Measurements from ENCODE around the gene OSCAR.

Gene OSCAR

GRCh38 chr19:54133312-54133956 is 32.8 kb upstream of the OSCAR start:
- Mint-ChIP-seq H3K36me3 (no peaks in the 10 kb centered on the region), H3K4me1 (peaks cover 13% of the 10 kb centered on the region), H3K4me3 (no peak overlapping the region), H3K27me3 (no peaks in the 10 kb centered on the region), H3K27ac (no peak overlapping the region), H3K9me3 (no peaks in the 10 kb centered on the region)

DNA sequence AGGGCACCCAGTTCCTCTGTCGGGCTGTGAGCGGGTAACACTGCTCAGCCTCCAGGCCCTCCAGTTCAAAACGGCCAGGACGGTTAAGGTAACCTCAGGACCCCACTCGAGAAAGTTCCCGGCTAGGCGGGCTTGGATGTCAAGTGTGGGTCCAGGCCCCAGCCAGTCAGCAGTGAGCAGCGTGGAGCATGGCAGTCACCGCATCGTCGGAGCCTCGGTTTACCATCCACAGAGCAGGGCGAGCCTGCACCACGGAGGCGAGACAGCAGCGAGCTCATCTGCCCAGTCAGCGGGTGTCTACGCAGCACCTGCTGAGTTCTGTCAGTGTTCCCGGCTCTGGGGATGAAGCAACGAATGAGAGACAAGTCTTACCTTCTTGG is 29.0 kb upstream of the OSCAR start:
- H3K4me1 Mint-ChIP-seq, result no peaks in the 10 kb centered on the region
- H3K27ac Mint-ChIP-seq, result no peak overlapping the region
- no peaks in the 10 kb centered on the region for H3K9me3 Mint-ChIP-seq
- no peaks in the 10 kb centered on the region for H3K27me3 Mint-ChIP-seq
- H3K36me3 Mint-ChIP-seq, result peaks cover 4% of the 10 kb centered on the region
- H3K4me3 Mint-ChIP-seq, result no peak overlapping the region

DNA sequence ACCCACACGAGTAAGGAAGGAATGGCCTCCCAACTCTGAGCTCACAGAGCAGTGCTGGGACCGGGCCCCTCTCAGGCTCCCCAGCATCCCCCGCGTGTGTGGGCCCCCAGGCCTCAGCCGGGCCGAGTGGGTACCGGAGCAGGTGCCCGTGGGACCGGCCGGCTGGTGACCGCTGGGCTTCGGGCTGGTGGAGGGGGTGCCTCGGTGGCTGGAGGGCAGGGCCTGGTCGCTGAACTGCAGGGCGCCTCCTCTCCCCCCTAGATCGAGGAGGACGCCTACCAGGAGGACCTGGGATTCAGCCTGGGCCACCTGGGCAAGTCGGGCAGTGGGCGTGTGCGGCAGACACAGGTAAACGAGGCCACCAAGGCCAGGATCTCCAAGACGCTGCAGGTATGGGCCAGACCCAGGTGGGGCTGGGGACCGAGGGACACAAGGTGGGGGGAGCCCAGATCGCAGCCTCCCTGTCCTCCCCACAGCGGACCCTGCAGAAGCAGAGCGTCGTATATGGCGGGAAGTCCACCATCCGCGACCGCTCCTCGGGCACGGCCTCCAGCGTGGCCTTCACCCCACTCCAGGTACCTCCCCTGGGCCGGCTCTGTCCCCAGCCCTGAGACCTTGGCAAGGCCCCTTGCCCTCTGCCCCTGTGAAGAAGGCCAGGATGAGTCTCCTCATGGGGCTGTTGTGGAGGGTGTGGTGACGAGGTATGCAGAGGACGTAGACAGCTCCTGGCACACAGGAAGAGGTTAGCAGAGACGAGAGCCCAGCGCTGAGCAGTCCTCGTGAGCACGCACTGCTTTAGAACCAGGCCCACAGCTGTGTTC is 28.4 kb upstream of the OSCAR start:
- Mint-ChIP-seq H3K27ac (no peak overlapping the region), H3K36me3 (peaks cover 4% of the 10 kb centered on the region), H3K4me3 (no peak overlapping the region), H3K9me3 (no peaks in the 10 kb centered on the region), H3K4me1 (no peaks in the 10 kb centered on the region), H3K27me3 (no peaks in the 10 kb centered on the region)

DNA sequence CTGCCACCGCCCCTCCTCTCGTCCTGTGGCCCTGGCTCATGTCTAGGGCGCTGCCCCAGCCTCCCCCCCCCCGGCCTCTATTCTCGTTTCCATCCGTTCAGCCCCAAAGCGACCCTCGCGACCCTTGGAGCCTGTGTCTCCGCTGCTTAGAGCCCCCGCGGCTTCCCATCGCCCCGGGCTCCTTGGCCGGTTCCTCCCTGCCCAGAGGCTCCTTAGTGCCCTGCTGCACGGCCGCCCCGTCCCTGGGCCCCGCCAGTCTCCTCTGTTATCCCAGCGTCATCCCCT is 27.8 kb upstream of the OSCAR start:
- Mint-ChIP-seq H3K27me3 (no peaks in the 10 kb centered on the region), H3K36me3 (peaks cover 4% of the 10 kb centered on the region), H3K27ac (no peak overlapping the region), H3K9me3 (no peaks in the 10 kb centered on the region), H3K4me1 (no peaks in the 10 kb centered on the region), H3K4me3 (no peak overlapping the region)

DNA sequence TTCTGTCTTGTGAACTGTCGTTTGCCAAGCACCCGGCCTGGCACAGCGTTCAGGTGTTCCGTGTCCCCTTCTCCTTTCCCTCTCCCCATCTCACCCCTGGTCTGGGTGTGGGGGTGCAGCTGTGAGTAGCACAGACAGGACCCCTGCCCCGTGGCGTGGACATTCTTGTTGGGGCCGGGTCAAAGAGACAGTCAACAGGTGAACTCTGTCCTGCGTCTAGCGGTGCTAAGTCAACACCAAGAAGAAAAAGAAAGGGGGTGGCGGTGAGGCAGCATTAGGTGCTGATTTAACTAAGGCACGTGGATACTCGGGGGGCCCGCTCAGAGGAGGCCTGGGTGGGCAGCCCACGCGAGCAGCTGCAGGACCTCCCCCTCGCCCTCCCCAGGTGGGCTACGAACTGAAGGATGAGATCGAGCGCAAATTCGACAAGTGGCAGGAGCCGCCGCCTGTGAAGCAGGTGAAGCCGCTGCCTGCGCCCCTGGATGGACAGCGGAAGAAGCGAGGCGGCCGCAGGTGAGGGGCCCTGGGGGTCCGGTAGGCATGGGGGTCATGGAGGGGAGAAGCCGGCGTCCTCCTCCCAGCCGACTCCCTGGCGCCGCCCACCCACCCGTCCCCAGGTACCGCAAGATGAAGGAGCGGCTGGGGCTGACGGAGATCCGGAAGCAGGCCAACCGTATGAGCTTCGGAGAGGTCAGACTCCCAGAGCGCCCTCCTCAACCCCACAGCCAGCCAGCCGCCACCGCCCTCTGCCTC is 27.3 kb upstream of the OSCAR start:
- H3K9me3 Mint-ChIP-seq, result no peaks in the 10 kb centered on the region
- H3K27ac Mint-ChIP-seq, result no peak overlapping the region
- H3K4me3 Mint-ChIP-seq, result no peak overlapping the region
- no peaks in the 10 kb centered on the region for H3K27me3 Mint-ChIP-seq
- peaks cover 4% of the 10 kb centered on the region for H3K36me3 Mint-ChIP-seq
- no peaks in the 10 kb centered on the region for H3K4me1 Mint-ChIP-seq

DNA sequence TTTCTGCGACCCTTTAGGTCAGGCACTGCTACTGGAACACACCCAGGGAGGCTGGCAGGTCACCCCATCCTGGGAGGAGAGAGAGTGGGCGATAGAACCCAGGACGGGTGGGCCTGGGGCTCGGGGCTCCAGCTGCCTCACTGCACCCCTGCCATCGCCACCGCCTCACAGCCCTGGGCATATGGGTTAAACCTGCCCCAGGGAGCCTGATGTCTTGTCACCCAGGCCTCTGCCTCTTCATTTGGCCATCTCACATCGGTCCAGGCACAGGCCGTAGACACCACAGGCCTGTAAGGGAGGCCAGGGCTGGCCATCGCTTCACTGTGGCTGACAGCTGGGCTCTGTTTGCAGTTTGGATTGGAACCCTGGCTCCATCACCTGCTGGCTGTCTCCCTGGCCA is 25.1 kb upstream of the OSCAR start:
- Mint-ChIP-seq H3K27ac (no peak overlapping the region), H3K4me1 (no peaks in the 10 kb centered on the region), H3K27me3 (no peaks in the 10 kb centered on the region), H3K36me3 (peaks cover 9% of the 10 kb centered on the region), H3K4me3 (no peak overlapping the region), H3K9me3 (no peaks in the 10 kb centered on the region)

- H3K36me3 Mint-ChIP-seq, result peaks cover 11% of the 10 kb centered on the region
- H3K27ac Mint-ChIP-seq, result no peak overlapping the region
- no peak overlapping the region for H3K4me3 Mint-ChIP-seq
- H3K9me3 Mint-ChIP-seq, result no peaks in the 10 kb centered on the region
- H3K4me1 Mint-ChIP-seq, result no peaks in the 10 kb centered on the region
- no peaks in the 10 kb centered on the region for H3K27me3 Mint-ChIP-seq
Measured at GRCh38 chr19:54124393-54124792, 23.8 kb upstream of the OSCAR start.

- no peak overlapping the region for H3K27ac Mint-ChIP-seq
- no peaks in the 10 kb centered on the region for H3K9me3 Mint-ChIP-seq
- no peaks in the 10 kb centered on the region for H3K4me1 Mint-ChIP-seq
- no peaks in the 10 kb centered on the region for H3K27me3 Mint-ChIP-seq
- no peak overlapping the region for H3K4me3 Mint-ChIP-seq
- peaks cover 11% of the 10 kb centered on the region for H3K36me3 Mint-ChIP-seq
Measured at GRCh38 chr19:54123682-54124081, 23.1 kb upstream of the OSCAR start.

DNA sequence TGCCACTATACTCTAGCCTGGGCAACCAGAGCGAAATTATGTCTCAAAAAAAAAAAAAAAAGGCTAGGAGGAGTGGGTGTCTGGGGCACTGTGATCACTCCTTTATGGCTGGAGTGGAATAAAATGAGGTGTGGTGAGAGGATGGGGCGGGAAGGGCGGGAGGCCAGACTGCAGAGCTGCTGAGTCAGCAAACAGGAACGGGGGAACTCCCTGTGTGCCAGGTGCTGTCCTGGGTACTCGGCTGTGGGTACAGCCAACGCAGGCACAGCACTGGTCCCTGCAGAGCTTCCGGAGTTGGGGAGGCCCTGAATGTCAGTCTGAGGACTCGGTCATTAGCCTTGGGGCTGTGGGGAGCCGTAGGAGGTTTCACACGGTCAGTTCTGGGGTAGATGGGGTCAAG is 20.7 kb upstream of the OSCAR start:
- H3K27ac Mint-ChIP-seq, result no peak overlapping the region
- H3K4me1 Mint-ChIP-seq, result peaks cover 13% of the 10 kb centered on the region
- H3K36me3 Mint-ChIP-seq, result peaks cover 9% of the 10 kb centered on the region
- H3K27me3 Mint-ChIP-seq, result no peaks in the 10 kb centered on the region
- no peak overlapping the region for H3K4me3 Mint-ChIP-seq
- no peaks in the 10 kb centered on the region for H3K9me3 Mint-ChIP-seq

DNA sequence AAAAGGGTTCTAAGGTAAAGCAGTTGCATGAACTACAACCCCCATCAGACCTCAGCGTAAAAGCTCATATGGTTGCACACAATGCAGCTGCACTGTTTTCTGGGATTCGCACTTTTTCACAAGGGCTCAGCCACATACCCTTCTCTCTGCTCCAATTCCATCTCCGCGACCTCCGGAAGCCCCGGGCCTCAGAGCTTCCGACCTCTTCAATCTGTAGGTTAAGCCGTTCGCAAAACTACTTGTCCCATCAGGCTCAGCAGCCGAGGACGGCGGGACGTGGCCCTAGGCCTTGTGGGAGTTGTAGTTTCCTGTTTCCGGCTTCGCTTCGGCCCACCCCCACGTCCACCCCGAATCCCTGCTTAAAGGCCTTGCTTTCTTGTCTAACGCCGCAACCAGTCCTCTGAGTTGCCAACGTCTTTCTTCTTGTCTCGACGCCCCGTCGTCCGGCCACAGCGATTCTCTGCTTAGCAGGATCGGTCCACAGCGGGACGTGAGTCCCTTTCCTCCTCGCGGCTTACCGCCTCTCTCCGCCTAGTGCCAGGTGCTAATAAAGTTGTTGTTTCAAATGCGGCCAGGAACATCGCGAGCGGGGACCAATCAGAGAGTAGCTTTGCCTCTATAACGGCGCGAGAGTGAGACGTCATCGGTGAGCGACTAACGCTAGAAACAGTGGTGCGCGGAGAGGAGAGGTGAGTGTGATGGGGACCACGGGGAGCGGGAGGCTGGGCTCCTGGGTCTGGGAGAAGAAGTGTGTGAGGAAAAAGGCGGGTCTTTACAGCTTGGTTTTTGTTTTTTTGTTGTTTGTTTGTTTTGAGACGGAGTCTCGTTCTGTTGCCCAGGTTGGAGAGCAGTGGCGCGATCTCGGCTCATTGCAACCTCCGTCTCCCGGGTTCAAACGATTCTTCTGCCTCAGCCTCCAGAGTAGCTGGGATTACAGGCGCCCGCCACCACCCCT is 14.8 kb upstream of the OSCAR start, which contains the start of the genes PRPF31 and TFPT:
PRPF31 (plus strand) TSS at position 646 of the 955 bp plus-strand sequence. CDS start 2,525 bp downstream, outside the sequence.
TFPT (minus strand) TSS at position 549 of the 955 bp plus-strand sequence; CDS start at position 161, 388 bp downstream.
- peaks cover 42% of the 10 kb centered on the region for H3K4me1 Mint-ChIP-seq
- peak within 1 kb of the TSS; percentile 97 for H3K27ac Mint-ChIP-seq
- H3K9me3 Mint-ChIP-seq, result no peaks in the 10 kb centered on the region
- H3K36me3 Mint-ChIP-seq, result peaks cover 10% of the 10 kb centered on the region
- no peaks in the 10 kb centered on the region for H3K27me3 Mint-ChIP-seq
- peak within 1 kb of the TSS; percentile 98 for H3K4me3 Mint-ChIP-seq

GRCh38 chr19:54114340-54115108 is 13.9 kb upstream of the OSCAR start:
- peak overlapping the region; percentile 98 for H3K4me3 Mint-ChIP-seq
- H3K4me1 Mint-ChIP-seq, result peaks cover 42% of the 10 kb centered on the region
- H3K27me3 Mint-ChIP-seq, result no peaks in the 10 kb centered on the region
- peaks cover 11% of the 10 kb centered on the region for H3K36me3 Mint-ChIP-seq
- peak overlapping the region; percentile 97 for H3K27ac Mint-ChIP-seq
- no peaks in the 10 kb centered on the region for H3K9me3 Mint-ChIP-seq

DNA sequence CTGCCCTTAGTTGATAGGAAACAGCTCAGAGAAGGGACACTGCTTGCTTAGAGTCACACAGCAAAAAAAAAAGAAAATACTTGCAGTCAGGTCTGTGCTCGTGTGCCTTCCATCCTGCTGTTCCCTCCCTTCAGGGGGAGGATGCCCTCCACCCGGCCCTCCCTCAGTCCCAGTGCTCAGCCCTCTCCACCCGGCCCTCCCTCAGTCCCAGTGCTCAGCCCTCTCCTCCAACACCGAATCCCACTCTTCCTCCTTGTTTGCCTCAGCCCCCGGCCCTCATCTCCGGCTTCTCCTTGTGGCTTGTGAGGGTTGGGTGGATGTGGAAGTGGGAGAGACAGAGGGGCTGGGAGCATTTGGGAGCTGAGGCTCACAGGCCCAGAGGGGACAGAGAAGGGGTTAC is 9.0 kb upstream of the OSCAR start:
- Mint-ChIP-seq H3K27me3 (no peaks in the 10 kb centered on the region), H3K4me1 (peaks cover 30% of the 10 kb centered on the region), H3K36me3 (peaks cover 9% of the 10 kb centered on the region), H3K9me3 (no peaks in the 10 kb centered on the region), H3K27ac (peak overlapping the region; percentile 46), H3K4me3 (no peak overlapping the region)

GRCh38 chr19:54108496-54108895 is 7.9 kb upstream of the OSCAR start:
- Mint-ChIP-seq H3K36me3 (peaks cover 9% of the 10 kb centered on the region), H3K9me3 (no peaks in the 10 kb centered on the region), H3K4me1 (peaks cover 19% of the 10 kb centered on the region), H3K27ac (no peak overlapping the region), H3K4me3 (no peak overlapping the region), H3K27me3 (no peaks in the 10 kb centered on the region)

DNA sequence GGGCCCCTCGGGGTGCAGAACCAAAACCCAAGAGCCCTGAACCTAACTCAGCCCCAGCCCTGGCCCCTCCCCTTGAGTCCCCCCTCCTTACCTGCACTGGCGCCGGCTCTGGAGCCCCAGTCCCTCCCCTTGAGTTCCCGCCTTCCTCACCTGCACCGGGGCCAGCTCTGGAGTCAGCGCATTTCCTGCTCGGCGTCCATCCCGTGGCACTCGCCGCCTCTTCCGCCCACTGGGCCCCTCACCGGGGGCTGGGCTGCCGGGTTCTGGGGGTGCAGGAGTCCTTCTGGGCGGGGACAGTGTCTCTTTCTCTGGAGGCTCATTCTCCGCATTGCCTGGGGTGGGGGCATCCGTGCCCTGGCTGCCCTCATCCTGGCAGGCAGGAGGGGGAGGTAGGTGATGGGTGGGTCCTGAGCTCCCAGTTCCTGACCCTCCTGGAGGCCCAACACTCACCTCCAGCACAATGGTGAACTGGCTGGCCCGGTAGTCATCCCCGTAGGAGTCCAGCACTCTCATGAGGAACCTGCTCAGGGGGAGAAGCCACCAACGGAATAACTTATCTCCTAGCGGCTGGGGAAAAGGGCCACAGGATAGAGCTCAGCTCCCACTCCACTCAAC is 7.4 kb upstream of the OSCAR start:
- no peaks in the 10 kb centered on the region for H3K27me3 Mint-ChIP-seq
- H3K4me1 Mint-ChIP-seq, result peaks cover 18% of the 10 kb centered on the region
- no peaks in the 10 kb centered on the region for H3K9me3 Mint-ChIP-seq
- no peak overlapping the region for H3K4me3 Mint-ChIP-seq
- H3K27ac Mint-ChIP-seq, result no peak overlapping the region
- H3K36me3 Mint-ChIP-seq, result peaks cover 9% of the 10 kb centered on the region

Measured in activated naive CD4-positive, alpha-beta T cell treated with anti-CD3 and anti-CD28 coated beads, Interleukin-2, amount 50 U/mL, for 24 hours (primary cell).